ENCODE data around the gene EHMT1.

EHMT1 gene

GRCh38 chr9:137814436-137814835 is 195.6 kb downstream of the EHMT1 start:
- Histone ChIP-seq H3K9me3 (ENCODE audit: control insufficient read depth in 1 of 2, low read length in 2 of 2) (no peaks in the 10 kb centered on the region), H3K9ac (ENCODE audit: low read depth in 1 of 2, low read length in 2 of 2) (no peak overlapping the region), H3K27ac (ENCODE audit: low read depth, low read length) (no peak overlapping the region), H3K4me3 (ENCODE audit: low read depth in 1 of 2, low read length in 2 of 2) (no peak overlapping the region), H3K36me3 (ENCODE audit: control insufficient read depth in 1 of 2, insufficient read depth in 2 of 2, low read length in 2 of 2) (peaks cover 49 to 77% of the 10 kb centered on the region in 2 donors), H3K27me3 (ENCODE audit: control insufficient read depth in 1 of 2, insufficient read depth in 2 of 2, low read length in 2 of 2) (no peaks in the 10 kb centered on the region), H3K4me1 (ENCODE audit: control insufficient read depth in 1 of 2, insufficient read depth in 2 of 2, low read length in 2 of 2) (no peaks in the 10 kb centered on the region)

GRCh38 chr9:137814841-137815240 is 196.0 kb downstream of the EHMT1 start:
- Histone ChIP-seq H3K9me3 (ENCODE audit: control insufficient read depth in 1 of 2, low read length in 2 of 2) (no peaks in the 10 kb centered on the region), H3K27me3 (ENCODE audit: control insufficient read depth in 1 of 2, insufficient read depth in 2 of 2, low read length in 2 of 2) (no peaks in the 10 kb centered on the region), H3K4me1 (ENCODE audit: control insufficient read depth in 1 of 2, insufficient read depth in 2 of 2, low read length in 2 of 2) (no peaks in the 10 kb centered on the region), H3K27ac (ENCODE audit: low read depth, low read length) (no peak overlapping the region), H3K36me3 (ENCODE audit: control insufficient read depth in 1 of 2, insufficient read depth in 2 of 2, low read length in 2 of 2) (peaks cover 49 to 74% of the 10 kb centered on the region in 2 donors), H3K4me3 (ENCODE audit: low read depth in 1 of 2, low read length in 2 of 2) (no peak overlapping the region), H3K9ac (ENCODE audit: low read depth in 1 of 2, low read length in 2 of 2) (no peak overlapping the region)

- H3K9me3 ChIP-seq (ENCODE audit: control insufficient read depth in 1 of 2, low read length in 2 of 2), result no peaks in the 10 kb centered on the region
- H3K4me3 ChIP-seq (ENCODE audit: low read depth in 1 of 2, low read length in 2 of 2), result no peak overlapping the region
- no peak overlapping the region for H3K27ac ChIP-seq (ENCODE audit: low read depth, low read length)
- H3K27me3 ChIP-seq (ENCODE audit: control insufficient read depth in 1 of 2, insufficient read depth in 2 of 2, low read length in 2 of 2), result no peaks in the 10 kb centered on the region
- H3K36me3 ChIP-seq (ENCODE audit: control insufficient read depth in 1 of 2, insufficient read depth in 2 of 2, low read length in 2 of 2), result peaks cover 49 to 80% of the 10 kb centered on the region in 2 donors
- H3K4me1 ChIP-seq (ENCODE audit: control insufficient read depth in 1 of 2, insufficient read depth in 2 of 2, low read length in 2 of 2), result no peaks in the 10 kb centered on the region
- H3K9ac ChIP-seq (ENCODE audit: low read depth in 1 of 2, low read length in 2 of 2), result no peak overlapping the region
These were observed 196.8 kb downstream of the EHMT1 start for GRCh38 chr9:137815256-137816255.

GRCh38 chr9:137816531-137817235 is 197.9 kb downstream of the EHMT1 start:
- no peaks in the 10 kb centered on the region for H3K9me3 ChIP-seq (ENCODE audit: control insufficient read depth in 1 of 2, low read length in 2 of 2)
- H3K9ac ChIP-seq (ENCODE audit: low read depth in 1 of 2, low read length in 2 of 2), result no peak overlapping the region
- H3K4me3 ChIP-seq (ENCODE audit: low read depth in 1 of 2, low read length in 2 of 2), result no peak overlapping the region
- no peaks in the 10 kb centered on the region for H3K27me3 ChIP-seq (ENCODE audit: control insufficient read depth in 1 of 2, insufficient read depth in 2 of 2, low read length in 2 of 2)
- H3K27ac ChIP-seq (ENCODE audit: low read depth, low read length), result no peak overlapping the region
- H3K36me3 ChIP-seq (ENCODE audit: control insufficient read depth in 1 of 2, insufficient read depth in 2 of 2, low read length in 2 of 2), result peaks cover 49 to 79% of the 10 kb centered on the region in 2 donors
- H3K4me1 ChIP-seq (ENCODE audit: control insufficient read depth in 1 of 2, insufficient read depth in 2 of 2, low read length in 2 of 2), result no peaks in the 10 kb centered on the region

GRCh38 chr9:137817236-137818200 is 198.7 kb downstream of the EHMT1 start:
- H3K4me3 ChIP-seq (ENCODE audit: low read depth in 1 of 2, low read length in 2 of 2), result no peak overlapping the region
- H3K4me1 ChIP-seq (ENCODE audit: control insufficient read depth in 1 of 2, insufficient read depth in 2 of 2, low read length in 2 of 2), result no peaks in the 10 kb centered on the region
- H3K9me3 ChIP-seq (ENCODE audit: control insufficient read depth in 1 of 2, low read length in 2 of 2), result no peaks in the 10 kb centered on the region
- no peak overlapping the region for H3K27ac ChIP-seq (ENCODE audit: low read depth, low read length)
- no peak overlapping the region for H3K9ac ChIP-seq (ENCODE audit: low read depth in 1 of 2, low read length in 2 of 2)
- H3K27me3 ChIP-seq (ENCODE audit: control insufficient read depth in 1 of 2, insufficient read depth in 2 of 2, low read length in 2 of 2), result no peaks in the 10 kb centered on the region
- peaks cover 53 to 78% of the 10 kb centered on the region in 2 donors for H3K36me3 ChIP-seq (ENCODE audit: control insufficient read depth in 1 of 2, insufficient read depth in 2 of 2, low read length in 2 of 2)

GRCh38 chr9:137818286-137818685 is 199.5 kb downstream of the EHMT1 start:
- H3K36me3 ChIP-seq (ENCODE audit: control insufficient read depth in 1 of 2, insufficient read depth in 2 of 2, low read length in 2 of 2), result peaks cover 45 to 70% of the 10 kb centered on the region in 2 donors
- H3K9ac ChIP-seq (ENCODE audit: low read depth in 1 of 2, low read length in 2 of 2), result no peak overlapping the region
- H3K27me3 ChIP-seq (ENCODE audit: control insufficient read depth in 1 of 2, insufficient read depth in 2 of 2, low read length in 2 of 2), result no peaks in the 10 kb centered on the region
- no peaks in the 10 kb centered on the region for H3K9me3 ChIP-seq (ENCODE audit: control insufficient read depth in 1 of 2, low read length in 2 of 2)
- no peak overlapping the region for H3K27ac ChIP-seq (ENCODE audit: low read depth, low read length)
- no peaks in the 10 kb centered on the region for H3K4me1 ChIP-seq (ENCODE audit: control insufficient read depth in 1 of 2, insufficient read depth in 2 of 2, low read length in 2 of 2)
- no peak overlapping the region for H3K4me3 ChIP-seq (ENCODE audit: low read depth in 1 of 2, low read length in 2 of 2)

GRCh38 chr9:137820161-137820855 is 201.5 kb downstream of the EHMT1 start:
- Histone ChIP-seq H3K9me3 (ENCODE audit: control insufficient read depth in 1 of 2, low read length in 2 of 2) (no peaks in the 10 kb centered on the region), H3K27me3 (ENCODE audit: control insufficient read depth in 1 of 2, insufficient read depth in 2 of 2, low read length in 2 of 2) (no peaks in the 10 kb centered on the region), H3K9ac (ENCODE audit: low read depth in 1 of 2, low read length in 2 of 2) (no peak overlapping the region), H3K27ac (ENCODE audit: low read depth, low read length) (no peak overlapping the region), H3K4me1 (ENCODE audit: control insufficient read depth in 1 of 2, insufficient read depth in 2 of 2, low read length in 2 of 2) (no peaks in the 10 kb centered on the region), H3K4me3 (ENCODE audit: low read depth in 1 of 2, low read length in 2 of 2) (no peak overlapping the region), H3K36me3 (ENCODE audit: control insufficient read depth in 1 of 2, insufficient read depth in 2 of 2, low read length in 2 of 2) (peaks cover 36 to 67% of the 10 kb centered on the region in 2 donors)

GRCh38 chr9:137823986-137824771 is 205.4 kb downstream of the EHMT1 start:
- H3K4me3 ChIP-seq (ENCODE audit: low read depth in 1 of 2, low read length in 2 of 2), result no peak overlapping the region
- H3K36me3 ChIP-seq (ENCODE audit: control insufficient read depth in 1 of 2, insufficient read depth in 2 of 2, low read length in 2 of 2), result peaks cover 19 to 68% of the 10 kb centered on the region in 2 donors
- H3K9ac ChIP-seq (ENCODE audit: low read depth in 1 of 2, low read length in 2 of 2), result no peak overlapping the region
- H3K9me3 ChIP-seq (ENCODE audit: control insufficient read depth in 1 of 2, low read length in 2 of 2), result no peaks in the 10 kb centered on the region
- H3K4me1 ChIP-seq (ENCODE audit: control insufficient read depth in 1 of 2, insufficient read depth in 2 of 2, low read length in 2 of 2), result no peaks in the 10 kb centered on the region
- no peak overlapping the region for H3K27ac ChIP-seq (ENCODE audit: low read depth, low read length)
- no peaks in the 10 kb centered on the region for H3K27me3 ChIP-seq (ENCODE audit: control insufficient read depth in 1 of 2, insufficient read depth in 2 of 2, low read length in 2 of 2)

All from duodenal mucosa (tissue), 2 donors.